Muscle layer of colon (tissue), 2 donors: ENCODE measurements around the gene PC.

Source experiments
- H3K27ac ChIP-seq: one replicate; pipeline ENCODE4 v1.7.0; 2013; ENCODE audit warnings: low read depth, mild to moderate bottlenecking, low read length, moderate library complexity
- H3K27me3 ChIP-seq, 2 donors: one replicate each; pipeline ENCODE4 v1.7.0; 2013; ENCODE audit warnings: low read length in 2 of 2, mild to moderate bottlenecking in 2 of 2; ENCODE audit not compliant: insufficient read depth in 2 of 2, control insufficient read depth in 1 of 2
- H3K36me3 ChIP-seq: one replicate; pipeline ENCODE4 v1.7.0; 2013; ENCODE audit warnings: mild to moderate bottlenecking, low read length; ENCODE audit not compliant: insufficient read depth
- H3K4me1 ChIP-seq: one replicate; pipeline ENCODE4 v1.7.0; 2013; ENCODE audit warnings: mild to moderate bottlenecking, low read length; ENCODE audit not compliant: insufficient read depth
- H3K4me3 ChIP-seq, 2 donors: one replicate each; pipeline ENCODE4 v1.7.0; 2013; ENCODE audit warnings: low read length in 2 of 2, low read depth in 1 of 2, mild to moderate bottlenecking in 1 of 2, moderate library complexity in 1 of 2
- H3K9ac ChIP-seq: one replicate; pipeline ENCODE4 v1.7.0; 2013; ENCODE audit warnings: low read length
- H3K9me3 ChIP-seq: one replicate; pipeline ENCODE4 v1.7.0; 2013; ENCODE audit warnings: mild to moderate bottlenecking, low read length
- donor health status: abdominal sarcoma.
- donor health status: Adenocarcinoma of cecum.

Gene PC

GRCh38 chr11:66855574-66856495 is 102.3 kb downstream of the PC start:
- Histone ChIP-seq H3K9me3 (no peaks in the 10 kb centered on the region), H3K9ac (peak overlapping the region; percentile 87), H3K4me3 (peak overlapping the region; percentile 50 to 82), H3K27me3 (no peaks in the 10 kb centered on the region), H3K36me3 (no peaks in the 10 kb centered on the region), H3K27ac (peak overlapping the region; percentile 89), H3K4me1 (peaks cover 7% of the 10 kb centered on the region)

- Histone ChIP-seq H3K4me3 (no peak overlapping the region), H3K9ac (no peak overlapping the region), H3K27ac (no peak overlapping the region), H3K9me3 (no peaks in the 10 kb centered on the region), H3K36me3 (no peaks in the 10 kb centered on the region), H3K27me3 (no peaks in the 10 kb centered on the region), H3K4me1 (peaks cover 7% of the 10 kb centered on the region)
These were observed 103.4 kb downstream of the PC start for GRCh38 chr11:66854729-66855211.

- Histone ChIP-seq H3K36me3 (no peaks in the 10 kb centered on the region), H3K4me1 (peaks cover 7% of the 10 kb centered on the region), H3K4me3 (no peak overlapping the region), H3K9ac (no peak overlapping the region), H3K9me3 (no peaks in the 10 kb centered on the region), H3K27ac (no peak overlapping the region), H3K27me3 (no peaks in the 10 kb centered on the region)
These were observed 103.9 kb downstream of the PC start for GRCh38 chr11:66854231-66854661.

GRCh38 chr11:66853242-66854229 is 104.6 kb downstream of the PC start:
- no peaks in the 10 kb centered on the region for H3K36me3 ChIP-seq
- H3K27ac ChIP-seq = no peak overlapping the region
- H3K4me3 ChIP-seq = no peak overlapping the region

GRCh38 chr11:66852466-66853241 is 105.5 kb downstream of the PC start:
- H3K9me3 ChIP-seq = no peaks in the 10 kb centered on the region
- H3K9ac ChIP-seq = no peak overlapping the region
- H3K4me1 ChIP-seq = peaks cover 7% of the 10 kb centered on the region
- no peaks in the 10 kb centered on the region for H3K27me3 ChIP-seq
- no peak overlapping the region for H3K4me3 ChIP-seq
- H3K36me3 ChIP-seq = no peaks in the 10 kb centered on the region
- no peak overlapping the region for H3K27ac ChIP-seq

More at GRCh38 chr11:66853242-66854229, 104.6 kb downstream of the PC start:
- Histone ChIP-seq H3K9ac (no peak overlapping the region), H3K4me1 (peaks cover 7% of the 10 kb centered on the region), H3K9me3 (no peaks in the 10 kb centered on the region), H3K27me3 (no peaks in the 10 kb centered on the region)

GRCh38 chr11:66851698-66852465 is 106.3 kb downstream of the PC start:
- no peaks in the 10 kb centered on the region for H3K27me3 ChIP-seq
- peaks cover 2% of the 10 kb centered on the region for H3K36me3 ChIP-seq
- no peaks in the 10 kb centered on the region for H3K9me3 ChIP-seq
- H3K9ac ChIP-seq = no peak overlapping the region
- no peak overlapping the region for H3K27ac ChIP-seq
- no peak overlapping the region for H3K4me3 ChIP-seq
- H3K4me1 ChIP-seq = peaks cover 7% of the 10 kb centered on the region

GRCh38 chr11:66851239-66851596 is 107.0 kb downstream of the PC start:
- Histone ChIP-seq H3K4me1 (peaks cover 7% of the 10 kb centered on the region), H3K9ac (no peak overlapping the region), H3K9me3 (no peaks in the 10 kb centered on the region), H3K27ac (no peak overlapping the region), H3K4me3 (no peak overlapping the region), H3K36me3 (peaks cover 8% of the 10 kb centered on the region), H3K27me3 (no peaks in the 10 kb centered on the region)

GRCh38 chr11:66850588-66851238 is 107.5 kb downstream of the PC start:
- Histone ChIP-seq H3K36me3 (peaks cover 13% of the 10 kb centered on the region), H3K9ac (no peak overlapping the region), H3K27me3 (no peaks in the 10 kb centered on the region)

GRCh38 chr11:66850235-66850587 is 108.0 kb downstream of the PC start:
- H3K36me3 ChIP-seq = peaks cover 18% of the 10 kb centered on the region
- H3K9ac ChIP-seq = no peak overlapping the region
- peaks cover 2% of the 10 kb centered on the region for H3K4me1 ChIP-seq
- H3K27ac ChIP-seq = no peak overlapping the region
- no peaks in the 10 kb centered on the region for H3K27me3 ChIP-seq
- H3K9me3 ChIP-seq = no peaks in the 10 kb centered on the region
- H3K4me3 ChIP-seq = no peak overlapping the region

More at GRCh38 chr11:66850588-66851238, 107.5 kb downstream of the PC start:
- Histone ChIP-seq H3K27ac (no peak overlapping the region), H3K4me3 (no peak overlapping the region), H3K4me1 (peaks cover 6% of the 10 kb centered on the region), H3K9me3 (no peaks in the 10 kb centered on the region)
